Colonic mucosa (tissue), 4 donors: ENCODE data around the gene MRC1. TPM values are rescaled to one million over a fixed set of nuclear protein-coding genes. Genes with fewer than 3 reads are reported as not detected.

Experiments
- DNase-seq: peaks from one replicate; pipeline ENCODE4 v3.0.0-alpha.2; 2020
- H3K27ac ChIP-seq: fragments of 200-600 bp; one replicate; pipeline ENCODE4 v1.8.0; 2021
- H3K27me3 ChIP-seq: fragments of 200-600 bp; one replicate; pipeline ENCODE4 v1.8.0; 2021
- H3K36me3 ChIP-seq: fragments of 200-600 bp; one replicate; pipeline ENCODE4 v1.8.0; 2021
- H3K4me1 ChIP-seq: fragments of 200-600 bp; one replicate; pipeline ENCODE4 v1.8.0; 2021; ENCODE audit warnings: mild to moderate bottlenecking
- H3K4me3 ChIP-seq: fragments of 200-600 bp; one replicate; pipeline ENCODE4 v1.8.0; 2021
- H3K9ac ChIP-seq, 2 donors: one replicate each; pipeline ENCODE4 v1.7.0; 2013; ENCODE audit warnings: control low read depth in 2 of 2, low read depth in 2 of 2, low read length in 2 of 2
- H3K9me3 ChIP-seq: fragments of 200-600 bp; one replicate; pipeline ENCODE4 v1.8.0; 2021
- intact Hi-C: fragments of 100-400 bp; cut with DNase I; formaldehyde crosslinking; loops from one replicate; pipeline ENCODE4 v1.14.1; 2022
- total RNA-seq, 2 donors: library from RNA; stranded (reverse); fragmentation: NEBNext Ultra II Directional in 1 of 2; extraction: Animal tissue kit (Norgen Biotek cat#: 25700) in 1 of 2; gene quantifications; one replicate each; pipeline ENCODE4 v1.2.1, GENCODE V29; 2021
- TF ChIP-seq, protein P1 (sequence below): fragments of 200-600 bp; IDR thresholded peaks from one replicate; pipeline ENCODE4 v1.8.0; 2022; ENCODE audit warnings: antibody characterized with exemption, mild to moderate bottlenecking
- donor health status: healthy.
- donor health status: DM: no; HTN: no; CAD: no.
- donor health status: DM: no; HTN: no; CAD: no.

MRC1 gene
- total RNA-seq, 2 donors from 2014 or later = 9.2 to 19.2 TPM

DNA sequence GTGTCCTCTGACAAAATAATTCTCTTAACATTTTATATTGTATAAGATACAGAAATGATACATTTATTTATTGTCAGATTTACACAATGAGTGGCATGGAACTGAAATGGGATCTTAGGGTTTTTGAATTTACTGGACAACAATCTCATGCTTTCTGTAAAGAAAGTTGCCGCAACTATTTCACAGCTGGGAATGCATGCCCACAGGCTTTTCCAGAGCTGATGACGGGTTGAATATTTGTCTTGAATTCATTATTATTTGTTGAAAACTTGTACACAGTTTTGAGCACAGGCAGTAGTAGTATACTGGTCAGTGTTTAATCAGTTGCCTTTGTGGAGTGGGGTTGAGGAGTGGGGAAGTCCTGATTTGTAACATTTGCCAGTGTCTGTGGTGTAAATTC, 20.5 kb upstream of the MRC1 start:
- TF ChIP-seq, protein P1, sequence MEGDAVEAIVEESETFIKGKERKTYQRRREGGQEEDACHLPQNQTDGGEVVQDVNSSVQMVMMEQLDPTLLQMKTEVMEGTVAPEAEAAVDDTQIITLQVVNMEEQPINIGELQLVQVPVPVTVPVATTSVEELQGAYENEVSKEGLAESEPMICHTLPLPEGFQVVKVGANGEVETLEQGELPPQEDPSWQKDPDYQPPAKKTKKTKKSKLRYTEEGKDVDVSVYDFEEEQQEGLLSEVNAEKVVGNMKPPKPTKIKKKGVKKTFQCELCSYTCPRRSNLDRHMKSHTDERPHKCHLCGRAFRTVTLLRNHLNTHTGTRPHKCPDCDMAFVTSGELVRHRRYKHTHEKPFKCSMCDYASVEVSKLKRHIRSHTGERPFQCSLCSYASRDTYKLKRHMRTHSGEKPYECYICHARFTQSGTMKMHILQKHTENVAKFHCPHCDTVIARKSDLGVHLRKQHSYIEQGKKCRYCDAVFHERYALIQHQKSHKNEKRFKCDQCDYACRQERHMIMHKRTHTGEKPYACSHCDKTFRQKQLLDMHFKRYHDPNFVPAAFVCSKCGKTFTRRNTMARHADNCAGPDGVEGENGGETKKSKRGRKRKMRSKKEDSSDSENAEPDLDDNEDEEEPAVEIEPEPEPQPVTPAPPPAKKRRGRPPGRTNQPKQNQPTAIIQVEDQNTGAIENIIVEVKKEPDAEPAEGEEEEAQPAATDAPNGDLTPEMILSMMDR = no peak
- Histone ChIP-seq H3K4me1 (no peaks in the 10 kb centered on the region), H3K4me3 (no peak overlapping the region), H3K36me3 (no peaks in the 10 kb centered on the region), H3K9ac (no peak overlapping the region), H3K27ac (no peak overlapping the region), H3K9me3 (no peaks in the 10 kb centered on the region), H3K27me3 (no peaks in the 10 kb centered on the region)
- no peak for DNase-seq
- intact Hi-C loops = no loop called here

DNA sequence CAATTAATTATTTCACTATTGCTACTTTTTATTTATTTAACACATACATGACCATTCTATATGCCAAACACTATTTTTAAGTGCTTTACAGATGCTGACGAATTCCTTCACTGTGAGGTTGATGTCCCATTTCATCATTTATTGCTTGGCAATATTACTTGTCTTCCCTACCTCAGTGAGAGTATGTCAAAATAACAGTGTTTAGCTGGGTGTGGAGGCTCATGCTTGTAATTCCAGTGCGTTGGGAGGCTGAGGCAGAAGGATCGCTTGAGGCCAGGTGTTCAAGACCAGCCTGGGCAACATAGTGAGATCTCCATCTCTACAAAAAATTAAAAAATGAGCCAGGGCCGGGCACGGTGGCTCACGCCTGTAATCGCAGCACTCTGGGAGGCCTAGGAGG, 19.8 kb upstream of the MRC1 start:
- Histone ChIP-seq H3K4me3 (no peak overlapping the region), H3K9me3 (no peaks in the 10 kb centered on the region), H3K36me3 (no peaks in the 10 kb centered on the region), H3K4me1 (no peaks in the 10 kb centered on the region), H3K27me3 (no peaks in the 10 kb centered on the region), H3K9ac (no peak overlapping the region), H3K27ac (no peak overlapping the region)
- intact Hi-C loops = no loop called here
- DNase-seq = no peak
- TF ChIP-seq, protein P1 = no peak

DNA sequence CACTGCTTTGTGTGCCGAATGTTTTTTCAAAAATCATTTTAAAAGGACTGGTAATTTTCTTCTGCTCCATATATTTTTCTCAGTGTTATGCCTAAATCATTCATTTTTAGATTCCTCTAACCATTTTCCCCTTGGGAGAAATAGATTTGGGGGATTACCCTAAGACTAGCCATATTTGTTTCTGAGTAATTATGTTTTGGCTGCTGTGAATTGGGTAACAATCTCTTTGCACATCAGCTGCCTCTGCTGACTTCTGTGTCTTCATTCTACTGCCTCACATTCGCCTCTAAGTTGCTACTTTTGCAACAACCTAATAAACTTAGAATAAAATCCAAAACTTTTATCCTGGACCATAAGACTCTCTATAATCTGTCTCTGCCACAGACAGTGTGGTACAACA, 18.5 kb upstream of the MRC1 start:
- H3K4me3 ChIP-seq = no peak overlapping the region
- TF ChIP-seq, protein P1 = no peak

DNA sequence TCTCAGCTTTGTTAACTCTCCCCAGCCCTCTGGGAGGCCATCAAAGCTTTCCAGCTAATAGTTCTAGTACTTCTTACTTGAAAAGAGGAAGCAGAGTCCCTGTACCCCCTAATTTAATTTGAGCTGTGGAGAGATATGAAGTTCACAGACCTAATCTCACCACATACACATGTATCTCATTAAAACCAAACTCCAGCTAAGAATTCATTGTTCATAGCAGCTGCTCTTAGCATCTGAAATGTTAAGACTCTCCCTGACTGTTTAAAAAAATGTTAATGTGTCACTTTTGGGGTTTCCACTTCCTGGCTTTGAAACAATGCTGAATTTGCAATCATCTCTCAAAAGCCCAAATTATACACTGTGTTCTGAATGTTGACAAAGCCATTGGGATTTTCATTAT, 16.2 kb upstream of the MRC1 start:
- TF ChIP-seq, protein P1 = no peak
- no peak overlapping the region for H3K27ac ChIP-seq
- H3K27me3 ChIP-seq = no peaks in the 10 kb centered on the region
- no peak overlapping the region for H3K9ac ChIP-seq
- no peaks in the 10 kb centered on the region for H3K9me3 ChIP-seq
- DNase-seq = no peak
- H3K4me1 ChIP-seq = no peaks in the 10 kb centered on the region
- H3K4me3 ChIP-seq = no peak overlapping the region
- H3K36me3 ChIP-seq = no peaks in the 10 kb centered on the region
- intact Hi-C loops = no loop called here

More for the DNA sequence above, 18.5 kb upstream of the MRC1 start:
- H3K4me1 ChIP-seq = no peaks in the 10 kb centered on the region
- no peak overlapping the region for H3K27ac ChIP-seq
- H3K27me3 ChIP-seq = no peaks in the 10 kb centered on the region
- intact Hi-C loops = no loop called here
- H3K9ac ChIP-seq = no peak overlapping the region
- DNase-seq = no peak
- no peaks in the 10 kb centered on the region for H3K36me3 ChIP-seq
- no peaks in the 10 kb centered on the region for H3K9me3 ChIP-seq

DNA sequence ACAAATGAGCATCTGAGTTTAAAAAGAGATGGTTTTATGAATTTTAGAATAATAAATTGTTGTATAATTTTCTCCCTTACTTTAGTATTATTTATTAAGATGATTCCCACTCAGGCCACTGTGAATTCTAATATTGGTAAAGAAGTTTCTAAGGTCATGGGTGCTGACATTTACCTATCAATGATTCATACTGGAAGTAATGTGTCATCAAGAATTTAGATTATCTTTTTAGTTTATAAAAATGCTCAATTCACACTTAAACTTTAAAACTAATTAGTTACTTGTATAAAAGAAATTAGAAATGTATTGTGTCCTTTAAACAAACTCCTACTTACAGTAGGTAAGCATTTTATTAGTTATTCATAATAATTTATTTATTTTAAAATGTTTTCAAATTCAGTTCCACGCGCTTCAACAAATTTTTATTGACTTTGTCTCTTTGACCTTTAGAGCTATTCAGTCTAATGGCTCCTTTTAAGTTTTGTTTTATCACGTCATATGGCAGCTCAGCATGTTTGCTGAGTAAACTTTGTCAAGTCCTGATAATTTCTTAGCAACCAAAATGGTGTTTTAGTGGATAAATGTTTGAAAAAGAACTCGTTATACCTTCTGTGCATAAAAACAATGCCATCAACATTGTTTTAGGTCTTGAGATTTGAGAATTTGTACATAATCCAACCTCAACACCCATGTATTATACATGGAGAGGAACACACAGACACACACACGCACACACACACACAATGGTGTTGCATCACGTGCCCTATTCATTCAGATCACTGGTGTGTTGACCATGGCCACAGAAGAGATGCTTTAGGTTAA, 15.1 kb upstream of the MRC1 start:
- H3K9ac ChIP-seq = peak overlapping the region in 1 of 2 donors; percentile 8
- no peaks in the 10 kb centered on the region for H3K9me3 ChIP-seq
- no peak overlapping the region for H3K4me3 ChIP-seq
- DNase-seq = peak; percentile 37
- intact Hi-C loops = no loop called here
- H3K36me3 ChIP-seq = no peaks in the 10 kb centered on the region
- peak overlapping the region; percentile 79 for H3K27ac ChIP-seq
- H3K27me3 ChIP-seq = no peaks in the 10 kb centered on the region
- H3K4me1 ChIP-seq = no peaks in the 10 kb centered on the region
- TF ChIP-seq, protein P1 = no peak
